GM06990 (cell line): ENCODE measurements around the gene PIK3AP1.
"Not testable (repeated sequence)": the region's sequence is repeated elsewhere in the genome, so short reads cannot be mapped to it uniquely, and the experiment has no call there.

ENCODE experiments used
- DNase-seq: peaks from one replicate; pipeline ENCODE4 v3.0.0-alpha.2; 2011; ENCODE audit not compliant: insufficient read length; ENCODE audit errors: extremely low read depth
- H3K27me3 ChIP-seq: replicated peaks from 2 replicates; pipeline ENCODE4 v1.6.0; 2011; ENCODE audit warnings: low read length; ENCODE audit not compliant: control insufficient read depth, insufficient read depth
- H3K36me3 ChIP-seq: 2 replicates; pipeline ENCODE4 v1.5.1; 2011; ENCODE audit warnings: low read length; ENCODE audit not compliant: control insufficient read depth, insufficient read depth
- H3K4me3 ChIP-seq: replicated peaks from 2 replicates; pipeline ENCODE4 v1.5.1; 2011; ENCODE audit warnings: low read depth, mild to moderate bottlenecking, control low read depth, low read length
- TF ChIP-seq, protein P1 (sequence below): IDR thresholded peaks from 2 replicates; pipeline ENCODE4 v1.5.1; 2011; ENCODE audit warnings: low read length, control low read depth, mild to moderate bottlenecking, inconsistent platforms; ENCODE audit not compliant: insufficient read depth, poor library complexity, severe bottlenecking

PIK3AP1 gene

GRCh38 chr10:96764425-96765060 lies 44.2 kb upstream of the PIK3AP1 start:
- Histone ChIP-seq H3K27me3 (no peaks in the 10 kb centered on the region), H3K4me3 (no peak overlapping the region), H3K36me3 (no peaks in the 10 kb centered on the region)
- DNase-seq: peak; percentile 53
- TF ChIP-seq, protein P1, sequence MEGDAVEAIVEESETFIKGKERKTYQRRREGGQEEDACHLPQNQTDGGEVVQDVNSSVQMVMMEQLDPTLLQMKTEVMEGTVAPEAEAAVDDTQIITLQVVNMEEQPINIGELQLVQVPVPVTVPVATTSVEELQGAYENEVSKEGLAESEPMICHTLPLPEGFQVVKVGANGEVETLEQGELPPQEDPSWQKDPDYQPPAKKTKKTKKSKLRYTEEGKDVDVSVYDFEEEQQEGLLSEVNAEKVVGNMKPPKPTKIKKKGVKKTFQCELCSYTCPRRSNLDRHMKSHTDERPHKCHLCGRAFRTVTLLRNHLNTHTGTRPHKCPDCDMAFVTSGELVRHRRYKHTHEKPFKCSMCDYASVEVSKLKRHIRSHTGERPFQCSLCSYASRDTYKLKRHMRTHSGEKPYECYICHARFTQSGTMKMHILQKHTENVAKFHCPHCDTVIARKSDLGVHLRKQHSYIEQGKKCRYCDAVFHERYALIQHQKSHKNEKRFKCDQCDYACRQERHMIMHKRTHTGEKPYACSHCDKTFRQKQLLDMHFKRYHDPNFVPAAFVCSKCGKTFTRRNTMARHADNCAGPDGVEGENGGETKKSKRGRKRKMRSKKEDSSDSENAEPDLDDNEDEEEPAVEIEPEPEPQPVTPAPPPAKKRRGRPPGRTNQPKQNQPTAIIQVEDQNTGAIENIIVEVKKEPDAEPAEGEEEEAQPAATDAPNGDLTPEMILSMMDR: no peak

DNA sequence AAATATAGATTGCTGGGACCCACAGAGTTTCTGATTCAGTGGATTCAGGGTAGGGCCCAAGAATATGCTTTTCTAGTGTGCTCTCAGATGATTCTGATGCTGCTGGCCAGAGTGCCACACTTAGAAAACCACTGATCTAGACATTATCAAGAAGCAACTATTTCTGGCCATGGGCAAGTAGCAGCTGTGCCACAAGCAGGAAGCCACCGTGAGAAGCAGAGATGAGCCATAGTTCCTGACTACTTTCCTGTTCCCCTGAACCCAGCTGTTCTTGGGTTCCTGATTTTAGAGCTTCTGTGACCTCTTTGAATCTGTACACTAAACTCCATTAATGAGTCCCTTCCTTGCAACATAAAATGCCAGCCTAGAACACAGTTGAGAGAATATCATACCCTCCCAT lies 38.1 kb upstream of the PIK3AP1 start:
- H3K4me3 ChIP-seq: no peak overlapping the region
- no peaks in the 10 kb centered on the region for H3K36me3 ChIP-seq
- peak; percentile 52 for DNase-seq
- TF ChIP-seq, protein P1: no peak
- no peaks in the 10 kb centered on the region for H3K27me3 ChIP-seq

- DNase-seq: no peak
- TF ChIP-seq, protein P1: no peak
- Histone ChIP-seq H3K27me3 (no peaks in the 10 kb centered on the region), H3K4me3 (no peak overlapping the region), H3K36me3 (no peaks in the 10 kb centered on the region)
These were observed 36.0 kb upstream of the PIK3AP1 start for GRCh38 chr10:96756111-96756903.

DNA sequence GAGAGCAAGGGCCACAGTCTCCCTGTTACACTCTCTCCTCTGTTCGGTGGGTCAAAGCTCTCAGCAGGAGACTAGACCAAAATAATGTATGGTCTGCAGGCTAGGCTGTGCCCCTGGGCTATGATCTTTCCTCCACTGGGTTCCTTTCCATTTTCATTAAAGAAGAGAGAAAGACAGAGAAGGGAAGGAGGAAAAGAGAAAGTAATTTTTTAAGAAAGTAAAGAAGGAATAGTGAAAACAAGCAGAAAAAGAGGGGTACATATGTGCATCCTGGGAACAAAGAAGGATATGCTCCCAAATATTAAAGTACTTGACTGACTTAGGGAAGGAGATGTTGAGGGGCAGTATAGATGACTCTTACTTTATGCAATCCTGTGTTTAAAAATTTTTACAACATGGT lies 33.6 kb upstream of the PIK3AP1 start:
- Histone ChIP-seq H3K36me3 (no peaks in the 10 kb centered on the region), H3K27me3 (no peaks in the 10 kb centered on the region), H3K4me3 (no peak overlapping the region)
- no peak for DNase-seq
- TF ChIP-seq, protein P1: no peak

DNA sequence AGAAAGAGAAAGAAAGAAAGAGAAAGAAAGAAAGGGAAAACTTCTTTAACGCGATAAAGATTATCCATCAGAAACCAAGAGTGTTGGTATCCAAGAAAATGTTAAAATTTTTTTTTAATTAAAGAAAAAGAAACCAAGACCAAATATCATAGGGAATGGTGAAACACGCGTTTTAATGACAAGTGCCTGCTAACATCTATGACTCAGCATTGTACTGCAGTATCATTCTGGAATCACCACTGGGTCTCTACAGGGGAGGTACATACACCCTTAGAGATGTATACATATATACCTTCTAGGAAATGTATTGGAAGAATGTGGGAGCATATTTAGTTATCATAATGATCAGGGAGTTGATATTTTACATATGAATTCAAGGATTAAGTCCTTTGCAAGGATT lies 32.1 kb upstream of the PIK3AP1 start:
- no peaks in the 10 kb centered on the region for H3K27me3 ChIP-seq
- no peak overlapping the region for H3K4me3 ChIP-seq
- TF ChIP-seq, protein P1: no peak
- DNase-seq: no peak
- H3K36me3 ChIP-seq: no peaks in the 10 kb centered on the region

DNA sequence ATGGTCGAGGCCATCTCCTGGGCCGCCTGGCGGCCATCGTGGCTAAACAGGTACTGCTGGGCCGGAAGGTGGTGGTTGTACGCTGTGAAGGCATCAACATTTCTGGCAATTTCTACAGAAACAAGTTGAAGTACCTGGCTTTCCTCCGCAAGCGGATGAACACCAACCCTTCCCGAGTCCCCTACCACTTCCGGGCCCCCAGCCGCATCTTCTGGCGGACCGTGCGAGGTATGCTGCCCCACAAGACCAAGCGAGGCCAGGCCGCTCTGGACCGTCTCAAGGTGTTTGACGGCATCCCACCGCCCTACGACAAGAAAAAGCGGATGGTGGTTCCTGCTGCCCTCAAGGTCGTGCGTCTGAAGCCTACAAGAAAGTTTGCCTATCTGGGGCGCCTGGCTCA lies 30.0 kb upstream of the PIK3AP1 start:
- not testable (repeated sequence) for H3K27me3 ChIP-seq, DNase-seq, H3K36me3 ChIP-seq, H3K4me3 ChIP-seq
